Measurements from ENCODE around the gene TPD52L3.

Gene TPD52L3

DNA sequence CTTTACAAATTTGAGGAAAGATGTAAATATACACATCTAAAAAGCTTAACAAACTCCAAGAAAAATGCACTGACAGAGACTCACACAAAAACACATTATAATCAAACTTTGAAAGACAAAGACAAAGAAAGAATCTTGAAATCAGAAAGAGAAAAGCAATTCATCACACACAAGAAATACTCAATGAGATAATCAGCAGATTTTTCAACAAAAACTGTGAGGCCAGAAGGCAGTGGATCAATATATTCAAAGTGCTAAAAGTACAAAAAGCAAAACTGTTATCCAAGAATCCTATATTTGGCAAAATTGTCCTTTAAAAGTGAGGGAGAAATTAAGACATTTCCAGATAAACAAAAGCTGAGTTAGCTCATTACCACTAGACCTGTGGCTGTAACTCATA is 6.1 kb downstream of the TPD52L3 start:
- no peak for TF ChIP-seq EZH2 (IDR thresholded peaks at IDR 0.05; ENCODE audit: borderline replicate concordance, low read depth, low read length, severe bottlenecking)
- TF ChIP-seq, protein P1, sequence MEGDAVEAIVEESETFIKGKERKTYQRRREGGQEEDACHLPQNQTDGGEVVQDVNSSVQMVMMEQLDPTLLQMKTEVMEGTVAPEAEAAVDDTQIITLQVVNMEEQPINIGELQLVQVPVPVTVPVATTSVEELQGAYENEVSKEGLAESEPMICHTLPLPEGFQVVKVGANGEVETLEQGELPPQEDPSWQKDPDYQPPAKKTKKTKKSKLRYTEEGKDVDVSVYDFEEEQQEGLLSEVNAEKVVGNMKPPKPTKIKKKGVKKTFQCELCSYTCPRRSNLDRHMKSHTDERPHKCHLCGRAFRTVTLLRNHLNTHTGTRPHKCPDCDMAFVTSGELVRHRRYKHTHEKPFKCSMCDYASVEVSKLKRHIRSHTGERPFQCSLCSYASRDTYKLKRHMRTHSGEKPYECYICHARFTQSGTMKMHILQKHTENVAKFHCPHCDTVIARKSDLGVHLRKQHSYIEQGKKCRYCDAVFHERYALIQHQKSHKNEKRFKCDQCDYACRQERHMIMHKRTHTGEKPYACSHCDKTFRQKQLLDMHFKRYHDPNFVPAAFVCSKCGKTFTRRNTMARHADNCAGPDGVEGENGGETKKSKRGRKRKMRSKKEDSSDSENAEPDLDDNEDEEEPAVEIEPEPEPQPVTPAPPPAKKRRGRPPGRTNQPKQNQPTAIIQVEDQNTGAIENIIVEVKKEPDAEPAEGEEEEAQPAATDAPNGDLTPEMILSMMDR (IDR thresholded peaks at IDR 0.05; ENCODE audit: borderline replicate concordance, extremely low read depth, low read length, poor library complexity, severe bottlenecking): no peak
- Histone ChIP-seq H3K9me3 (ENCODE audit: insufficient read depth, low read length, severe bottlenecking) (no peaks in the 10 kb centered on the region), H2AFZ (ENCODE audit: low read depth, low read length) (no peak overlapping the region), H3K4me1 (ENCODE audit: insufficient read depth, low read length) (no peaks in the 10 kb centered on the region), H3K4me3 (ENCODE audit: low read depth in 1 of 2, low read length in 2 of 2) (no peak overlapping the region), H3K9ac (ENCODE audit: low read depth, low read length) (no peak overlapping the region), H3K36me3 (ENCODE audit: insufficient read depth, low read length) (no peaks in the 10 kb centered on the region), H3K79me2 (ENCODE audit: insufficient read depth, low read length) (no peaks in the 10 kb centered on the region), H3K27me3 (ENCODE audit: insufficient read depth, low read length, poor library complexity) (no peaks in the 10 kb centered on the region), H3K4me2 (ENCODE audit: insufficient read depth, low read length) (no peak overlapping the region), H3K27ac (ENCODE audit: low read length) (no peak overlapping the region), H4K20me1 (ENCODE audit: insufficient read depth, low read length) (no peaks in the 10 kb centered on the region)
- DNase-seq: no peak
- no peak for ATAC-seq (ENCODE audit: insufficient read depth, low read depth)

DNA sequence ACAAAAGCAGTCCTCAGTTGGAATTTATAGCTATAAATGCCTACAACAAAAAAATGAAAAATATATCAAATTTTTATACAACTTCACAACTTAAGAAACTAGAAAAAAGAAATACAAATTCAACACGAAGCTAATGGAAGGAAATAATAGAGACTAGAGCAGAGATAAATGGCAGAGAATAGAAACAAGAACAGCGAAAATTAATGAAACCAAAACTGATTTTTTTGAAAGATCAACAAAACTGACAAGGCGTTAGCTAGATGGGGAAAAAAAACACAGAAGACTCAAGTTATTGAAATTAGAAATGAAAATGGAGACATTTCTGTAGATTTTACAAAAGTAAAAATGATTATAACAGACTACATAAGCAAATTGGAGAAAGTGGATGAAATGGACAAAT is 20.6 kb downstream of the TPD52L3 start:
- Histone ChIP-seq H3K9ac (ENCODE audit: low read depth, low read length) (no peak overlapping the region), H2AFZ (ENCODE audit: low read depth, low read length) (no peak overlapping the region), H3K36me3 (ENCODE audit: insufficient read depth, low read length) (no peaks in the 10 kb centered on the region), H3K4me2 (ENCODE audit: insufficient read depth, low read length) (no peak overlapping the region), H3K27me3 (ENCODE audit: insufficient read depth, low read length, poor library complexity) (peaks cover 3% of the 10 kb centered on the region), H3K27ac (ENCODE audit: low read length) (no peak overlapping the region), H3K4me1 (ENCODE audit: insufficient read depth, low read length) (no peaks in the 10 kb centered on the region), H3K4me3 (ENCODE audit: low read depth in 1 of 2, low read length in 2 of 2) (no peak overlapping the region), H3K79me2 (ENCODE audit: insufficient read depth, low read length) (no peaks in the 10 kb centered on the region), H3K9me3 (ENCODE audit: insufficient read depth, low read length, severe bottlenecking) (no peaks in the 10 kb centered on the region), H4K20me1 (ENCODE audit: insufficient read depth, low read length) (no peaks in the 10 kb centered on the region)
- TF ChIP-seq, protein P1 (IDR thresholded peaks at IDR 0.05; ENCODE audit: borderline replicate concordance, extremely low read depth, low read length, poor library complexity, severe bottlenecking): no peak
- TF ChIP-seq EZH2 (IDR thresholded peaks at IDR 0.05; ENCODE audit: borderline replicate concordance, low read depth, low read length, severe bottlenecking): no peak
- no peak for ATAC-seq (ENCODE audit: insufficient read depth, low read depth)
- no peak for DNase-seq

DNA sequence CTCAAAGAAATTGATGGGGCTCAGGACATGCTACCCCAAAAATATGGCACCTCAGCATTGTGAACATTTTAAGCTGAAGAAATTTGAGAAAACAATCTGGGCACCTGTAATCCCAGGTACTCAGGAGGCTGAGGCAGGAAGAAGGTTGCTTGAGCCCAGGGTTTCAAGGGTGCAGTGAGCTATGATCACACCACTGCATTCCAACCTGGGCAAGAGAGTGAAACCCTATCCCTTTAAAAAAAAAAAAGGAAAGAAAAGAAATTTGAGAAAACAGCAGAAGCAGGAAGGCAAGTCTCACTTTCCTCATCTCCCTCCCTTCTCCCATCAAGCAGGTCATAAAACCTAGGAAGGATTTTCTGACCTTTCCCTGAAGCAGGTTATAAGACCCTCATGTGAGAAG is 23.6 kb downstream of the TPD52L3 start:
- Histone ChIP-seq H3K27me3 (ENCODE audit: insufficient read depth, low read length, poor library complexity) (peaks cover 3% of the 10 kb centered on the region), H3K4me1 (ENCODE audit: insufficient read depth, low read length) (no peaks in the 10 kb centered on the region), H3K79me2 (ENCODE audit: insufficient read depth, low read length) (no peaks in the 10 kb centered on the region), H2AFZ (ENCODE audit: low read depth, low read length) (no peak overlapping the region), H3K36me3 (ENCODE audit: insufficient read depth, low read length) (no peaks in the 10 kb centered on the region), H3K4me2 (ENCODE audit: insufficient read depth, low read length) (no peak overlapping the region), H3K9ac (ENCODE audit: low read depth, low read length) (no peak overlapping the region), H3K27ac (ENCODE audit: low read length) (no peak overlapping the region), H4K20me1 (ENCODE audit: insufficient read depth, low read length) (no peaks in the 10 kb centered on the region), H3K9me3 (ENCODE audit: insufficient read depth, low read length, severe bottlenecking) (no peaks in the 10 kb centered on the region), H3K4me3 (ENCODE audit: low read depth in 1 of 2, low read length in 2 of 2) (no peak overlapping the region)
- TF ChIP-seq EZH2 (IDR thresholded peaks at IDR 0.05; ENCODE audit: borderline replicate concordance, low read depth, low read length, severe bottlenecking): no peak
- TF ChIP-seq, protein P1 (IDR thresholded peaks at IDR 0.05; ENCODE audit: borderline replicate concordance, extremely low read depth, low read length, poor library complexity, severe bottlenecking): no peak
- ATAC-seq (ENCODE audit: insufficient read depth, low read depth): no peak
- DNase-seq: no peak
